ENCODE data around the gene IGFL4. TPM values are rescaled to one million over a fixed set of nuclear protein-coding genes. Genes with fewer than 3 reads are reported as not detected.

IGFL4 gene
- total and polyA plus RNA-seq, 10 of the 15 experiments (the other 5 are each of a cell fraction or from before 2014, with no cell fraction given): not detected

DNA sequence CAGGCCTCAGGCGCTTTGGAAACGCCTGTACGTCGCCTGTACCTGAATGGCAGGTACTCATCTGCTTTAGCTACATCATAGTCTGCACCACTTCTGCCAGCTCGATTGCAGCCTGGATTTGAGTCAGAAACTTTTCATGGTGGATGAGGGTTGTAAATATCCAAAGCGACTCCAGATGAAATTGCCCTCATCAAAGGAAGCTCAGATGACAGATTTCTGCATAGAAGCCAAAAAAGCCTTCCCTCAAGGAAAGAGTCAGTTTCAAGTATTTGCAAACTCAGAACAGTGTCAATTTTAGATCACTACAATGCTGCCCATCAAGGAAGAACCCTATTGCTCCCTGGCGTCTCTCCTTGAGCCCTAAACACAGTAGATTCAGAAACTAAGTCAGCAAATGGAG lies 38.8 kb upstream of the IGFL4 start:
- Histone ChIP-seq H3K27me3 (replicated peaks in 1 of 2; ENCODE audit: control insufficient read depth in 2 of 2, insufficient read depth in 2 of 2, low read length in 1 of 2) (peaks cover 3 to 6% of the 10 kb centered on the region in 2 experiments; a peak in 3 of 4 replicates), H4K20me1 (ENCODE audit: control insufficient read depth, insufficient read depth) (no peaks in the 10 kb centered on the region), H3K4me2 (ENCODE audit: control insufficient read depth, insufficient read depth) (no peak overlapping the region), H3K4me3 (no peak overlapping the region), H3K27ac (ENCODE audit: control insufficient read depth, insufficient read depth) (no peak overlapping the region), H3K4me1 (ENCODE audit: control insufficient read depth, insufficient read depth, low read length) (no peaks in the 10 kb centered on the region), H2AFZ (ENCODE audit: control insufficient read depth, low read depth, low read length) (no peak overlapping the region), H3K79me2 (ENCODE audit: control insufficient read depth, insufficient read depth, low read length) (no peaks in the 10 kb centered on the region), H3K9me3 (replicated peaks; ENCODE audit: control insufficient read depth, insufficient read depth, low read length) (no peaks in the 10 kb centered on the region; the same call in 2 of the 3 replicates), H3K9ac (ENCODE audit: control insufficient read depth, insufficient read depth, low read length) (no peak overlapping the region), H3K36me3 (ENCODE audit: control insufficient read depth in 2 of 2, insufficient read depth in 2 of 2, low read length in 1 of 2) (no peaks in the 10 kb centered on the region)
- intact Hi-C loops (cut with micrococcal nuclease; ENCODE audit: unreplicated experiment) (no loop called here), in situ Hi-C loops (cut with MboI) (no loop called here)
- POLR2A ChIA-PET: no interaction called here
- SMC1A ChIA-PET (ENCODE audit: uncharacterized antibody, unreplicated experiment): interaction anchor here (0.7 to 2.9 kb wide), 6 partner anchors 10 to 186 kb away, joined by 3 to 23 read pairs (median 3); no protein-coding TSS in a partner anchor
- CTCF ChIA-PET: interaction anchor here (0.8 to 8.0 kb wide), 8 partner anchors 38 to 186 kb away, joined by 3 to 105 read pairs (median 4); partner anchors contain the start of gene IGFL2
- RAD21 ChIA-PET (ENCODE audit: unreplicated experiment): interaction anchor here (1.4 to 2.0 kb wide), 5 partner anchors 51 to 186 kb away, joined by 4 to 9 read pairs (median 6); no protein-coding TSS in a partner anchor
- no peak for FAIRE-seq
- ATAC-seq: no peak
- 17% methylated on average over 7 of the region's 7 CpGs for WGBS (ENCODE audit: insufficient coverage, insufficient replicate concordance, low lambda C conversion rate, missing lambda C conversion rate)
- no peak for DNase-seq (ENCODE audit: low read depth, low spot score)
- BruUV-seq (replicated peaks): no TSS peak
- TF ChIP-seq TCF12 (IDR thresholded peaks at IDR 0.05; ENCODE audit: low read depth, low read length) (no peak), SRF (IDR thresholded peaks at IDR 0.05; ENCODE audit: low read depth in 2 of 2, low read length in 2 of 2) (no peak), NBN (IDR thresholded peaks at IDR 0.05) (no peak), MYB (IDR thresholded peaks at IDR 0.05; ENCODE audit: borderline replicate concordance, low read depth, low read length) (no peak), HDAC6 (IDR thresholded peaks at IDR 0.05; ENCODE audit: unreplicated experiment) (no peak), KAT2A (conservative IDR thresholded peaks at IDR 0.05; ENCODE audit: control insufficient read depth, low read depth, low read length) (no peak), RUNX3 (IDR thresholded peaks at IDR 0.05; ENCODE audit: low read length) (no peak), MTA2 (IDR thresholded peaks at IDR 0.05; ENCODE audit: low read depth) (no peak), SUZ12 (IDR thresholded peaks at IDR 0.05; ENCODE audit: unreplicated experiment) (no peak), CHD2 (IDR thresholded peaks at IDR 0.05; ENCODE audit: borderline replicate concordance, low read depth, low read length) (no peak), ETV6 (conservative IDR thresholded peaks at IDR 0.05 in 1 of 2, IDR thresholded peaks at IDR 0.05 in 1 of 2; ENCODE audit: borderline replicate concordance in 1 of 2, low read depth in 1 of 2) (no peak), BCL11A (IDR thresholded peaks at IDR 0.05; ENCODE audit: low read depth, low read length) (no peak), JUND (IDR thresholded peaks at IDR 0.05; ENCODE audit: low read depth, low read length) (no peak), POLR2A (IDR thresholded peaks at IDR 0.05; ENCODE audit: low read depth, low read length) (no peak), EGR1 (IDR thresholded peaks at IDR 0.05; ENCODE audit: borderline replicate concordance in 1 of 2, low read depth in 2 of 2, low read length in 2 of 2) (no peak), SMARCA5 (IDR thresholded peaks at IDR 0.05) (no peak)
- TF ChIP-seq, protein P1, sequence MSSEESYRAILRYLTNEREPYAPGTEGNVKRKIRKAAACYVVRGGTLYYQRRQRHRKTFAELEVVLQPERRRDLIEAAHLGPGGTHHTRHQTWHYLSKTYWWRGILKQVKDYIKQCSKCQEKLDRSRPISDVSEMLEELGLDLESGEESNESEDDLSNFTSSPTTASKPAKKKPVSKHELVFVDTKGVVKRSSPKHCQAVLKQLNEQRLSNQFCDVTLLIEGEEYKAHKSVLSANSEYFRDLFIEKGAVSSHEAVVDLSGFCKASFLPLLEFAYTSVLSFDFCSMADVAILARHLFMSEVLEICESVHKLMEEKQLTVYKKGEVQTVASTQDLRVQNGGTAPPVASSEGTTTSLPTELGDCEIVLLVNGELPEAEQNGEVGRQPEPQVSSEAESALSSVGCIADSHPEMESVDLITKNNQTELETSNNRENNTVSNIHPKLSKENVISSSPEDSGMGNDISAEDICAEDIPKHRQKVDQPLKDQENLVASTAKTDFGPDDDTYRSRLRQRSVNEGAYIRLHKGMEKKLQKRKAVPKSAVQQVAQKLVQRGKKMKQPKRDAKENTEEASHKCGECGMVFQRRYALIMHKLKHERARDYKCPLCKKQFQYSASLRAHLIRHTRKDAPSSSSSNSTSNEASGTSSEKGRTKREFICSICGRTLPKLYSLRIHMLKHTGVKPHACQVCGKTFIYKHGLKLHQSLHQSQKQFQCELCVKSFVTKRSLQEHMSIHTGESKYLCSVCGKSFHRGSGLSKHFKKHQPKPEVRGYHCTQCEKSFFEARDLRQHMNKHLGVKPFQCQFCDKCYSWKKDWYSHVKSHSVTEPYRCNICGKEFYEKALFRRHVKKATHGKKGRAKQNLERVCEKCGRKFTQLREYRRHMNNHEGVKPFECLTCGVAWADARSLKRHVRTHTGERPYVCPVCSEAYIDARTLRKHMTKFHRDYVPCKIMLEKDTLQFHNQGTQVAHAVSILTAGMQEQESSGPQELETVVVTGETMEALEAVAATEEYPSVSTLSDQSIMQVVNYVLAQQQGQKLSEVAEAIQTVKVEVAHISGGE (CRISPR knock-in tag; IDR thresholded peaks at IDR 0.05): no peak
- TF ChIP-seq, protein P2, sequence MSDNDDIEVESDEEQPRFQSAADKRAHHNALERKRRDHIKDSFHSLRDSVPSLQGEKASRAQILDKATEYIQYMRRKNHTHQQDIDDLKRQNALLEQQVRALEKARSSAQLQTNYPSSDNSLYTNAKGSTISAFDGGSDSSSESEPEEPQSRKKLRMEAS (IDR thresholded peaks at IDR 0.05; ENCODE audit: low read depth, low read length): no peak

Data from GM12878 (cell line).